Mesenchymal stem cell (in vitro differentiated cells and primary cell): ENCODE results near the gene RGS7.

Experiments
- DNase-seq: peaks from one replicate; pipeline ENCODE4 v3.0.0-alpha.2; 2013
- H2AFZ ChIP-seq: one replicate; pipeline ENCODE4 v1.6.1; 2013; ENCODE audit warnings: low read depth, mild to moderate bottlenecking, control low read depth, inconsistent platforms, low read length, moderate library complexity
- H2AK5ac ChIP-seq: 2 replicates; pipeline ENCODE4 v1.6.1; 2013; ENCODE audit warnings: low read length, moderate library complexity, mild to moderate bottlenecking, inconsistent platforms; ENCODE audit not compliant: severe bottlenecking
- H2BK120ac ChIP-seq: one replicate; pipeline ENCODE4 v1.6.1; 2013; ENCODE audit warnings: low read depth, mild to moderate bottlenecking, inconsistent platforms, low read length, moderate library complexity
- H2BK12ac ChIP-seq, 2 experiments: one replicate each; pipeline ENCODE4 v1.6.1; 2013; ENCODE audit warnings: inconsistent platforms in 2 of 2, low read length in 2 of 2, mild to moderate bottlenecking in 2 of 2, moderate library complexity in 2 of 2, control low read depth in 1 of 2
- H2BK15ac ChIP-seq: one replicate; pipeline ENCODE4 v1.6.1; 2013; ENCODE audit warnings: mild to moderate bottlenecking, low read depth, inconsistent platforms; ENCODE audit not compliant: poor library complexity, severe bottlenecking
- H2BK5ac ChIP-seq: 2 replicates; pipeline ENCODE4 v1.6.1; 2013; ENCODE audit warnings: low read depth, mild to moderate bottlenecking, low read length, control low read depth, inconsistent platforms; ENCODE audit not compliant: poor library complexity, severe bottlenecking
- H3K14ac ChIP-seq, 2 experiments: one replicate each; pipeline ENCODE4 v1.6.1; 2013; ENCODE audit warnings: inconsistent platforms in 2 of 2, low read length in 2 of 2, control low read depth in 1 of 2, mild to moderate bottlenecking in 1 of 2, moderate library complexity in 1 of 2
- H3K18ac ChIP-seq, 2 experiments: one replicate each; pipeline ENCODE4 v1.6.1; 2013; ENCODE audit warnings: inconsistent platforms in 2 of 2, low read length in 2 of 2, control low read depth in 1 of 2, low read depth in 1 of 2, mild to moderate bottlenecking in 1 of 2
- H3K23ac ChIP-seq, 2 experiments: one replicate each; pipeline ENCODE4 v1.6.1; 2013; ENCODE audit warnings: inconsistent platforms in 2 of 2, low read length in 2 of 2, mild to moderate bottlenecking in 2 of 2, moderate library complexity in 2 of 2, control low read depth in 1 of 2
- H3K27ac ChIP-seq: 2 replicates; pipeline ENCODE4 v1.5.1; 2013; ENCODE audit warnings: mild to moderate bottlenecking, moderate library complexity, low read length, control low read depth, inconsistent platforms; ENCODE audit not compliant: poor library complexity, severe bottlenecking
- H3K27me3 ChIP-seq, 2 experiments: 2 replicates each; pipeline versions ENCODE4 v1.6.1 to v1.7.0; 2013; ENCODE audit warnings: low read length in 2 of 2, mild to moderate bottlenecking in 2 of 2, moderate library complexity in 2 of 2, control low read depth in 1 of 2, inconsistent platforms in 1 of 2; ENCODE audit not compliant: control insufficient read depth in 1 of 2, insufficient read depth in 1 of 2
- H3K36me3 ChIP-seq, 2 experiments: 2 replicates each; pipeline versions ENCODE4 v1.6.1 to v1.7.0; 2013; ENCODE audit warnings: low read length in 2 of 2, control low read depth in 1 of 2, inconsistent platforms in 1 of 2, low read depth in 1 of 2, mild to moderate bottlenecking in 1 of 2; ENCODE audit not compliant: insufficient read depth in 2 of 2, control insufficient read depth in 1 of 2
- H3K4ac ChIP-seq, 2 experiments: one replicate each; pipeline ENCODE4 v1.6.1; 2013; ENCODE audit warnings: inconsistent platforms in 2 of 2, low read length in 2 of 2, mild to moderate bottlenecking in 2 of 2, moderate library complexity in 2 of 2, control low read depth in 1 of 2, low read depth in 1 of 2
- H3K4me1 ChIP-seq: 2 replicates; pipeline ENCODE4 v1.6.1; 2013; ENCODE audit warnings: low read depth, low read length, control low read depth; ENCODE audit not compliant: control insufficient read depth, insufficient read depth
- H3K4me2 ChIP-seq: 2 replicates; pipeline ENCODE4 v1.6.1; 2013; ENCODE audit warnings: low read length, mild to moderate bottlenecking, inconsistent platforms; ENCODE audit not compliant: poor library complexity, severe bottlenecking
- H3K4me3 ChIP-seq, 2 experiments: 2 replicates each; pipeline versions ENCODE4 v1.5.1 to v1.7.0; 2013; ENCODE audit warnings: low read length in 2 of 2, mild to moderate bottlenecking in 2 of 2, control low read depth in 1 of 2, low read depth in 1 of 2; ENCODE audit not compliant: insufficient read depth in 1 of 2
- H3K79me1 ChIP-seq: replicated peaks from 2 replicates; pipeline ENCODE4 v1.6.1; 2013; ENCODE audit warnings: mild to moderate bottlenecking, control low read depth, low read length, inconsistent platforms; ENCODE audit not compliant: poor library complexity, severe bottlenecking
- H3K9ac ChIP-seq: 2 replicates; pipeline ENCODE4 v1.7.0; 2013; ENCODE audit warnings: mild to moderate bottlenecking, low read length, moderate library complexity
- H3K9me3 ChIP-seq: 2 replicates; pipeline ENCODE4 v1.7.0; 2013; ENCODE audit warnings: mild to moderate bottlenecking, low read length; ENCODE audit not compliant: control insufficient read depth
- H4K8ac ChIP-seq: one replicate; pipeline ENCODE4 v1.6.1; 2013; ENCODE audit warnings: inconsistent platforms, mild to moderate bottlenecking, low read length, moderate library complexity
- H4K91ac ChIP-seq: one replicate; pipeline ENCODE4 v1.6.1; 2013; ENCODE audit warnings: mild to moderate bottlenecking, low read length, inconsistent platforms
- WGBS: methylation state at CpG from one replicate; pipeline ENCODE4 v1.1.7; 2013; ENCODE audit warnings: mixed read lengths; 5-methylcytosine and 5-hydroxymethylcytosine counted together

RGS7 gene

GRCh38 chr1:241061062-241061461, 295.9 kb downstream of the RGS7 start:
- no peak overlapping the region for H3K4me3 ChIP-seq
- H3K36me3 ChIP-seq = no peaks in the 10 kb centered on the region
- no peak overlapping the region for H2AFZ ChIP-seq
- H4K8ac ChIP-seq = no peak overlapping the region
- H2BK15ac ChIP-seq = no peak overlapping the region
- no peak overlapping the region for H3K9ac ChIP-seq
- no peak overlapping the region for H3K27ac ChIP-seq
- no peak overlapping the region for H2AK5ac ChIP-seq
- H3K27me3 ChIP-seq = no peaks in the 10 kb centered on the region
- no peak overlapping the region for H3K4me2 ChIP-seq
- H3K9me3 ChIP-seq = no peaks in the 10 kb centered on the region
- no peak overlapping the region for H3K14ac ChIP-seq
- H2BK12ac ChIP-seq = no peak overlapping the region
- no peak for DNase-seq
- no peak overlapping the region for H3K18ac ChIP-seq
- H2BK5ac ChIP-seq = no peak overlapping the region
- H3K4me1 ChIP-seq = no peaks in the 10 kb centered on the region
- no peak overlapping the region for H3K23ac ChIP-seq
- no peak overlapping the region for H3K4ac ChIP-seq
- WGBS = no CpG with 5 or more reads among the region's 3 CpGs
- no peak overlapping the region for H2BK120ac ChIP-seq
- no peaks in the 10 kb centered on the region for H3K79me1 ChIP-seq
- no peak overlapping the region for H4K91ac ChIP-seq

- H2BK15ac ChIP-seq = no peak overlapping the region
- no peak overlapping the region for H3K9ac ChIP-seq
- H3K14ac ChIP-seq = no peak overlapping the region
- no peak overlapping the region for H3K4ac ChIP-seq
- H2AFZ ChIP-seq = no peak overlapping the region
- H2BK120ac ChIP-seq = no peak overlapping the region
- no peak overlapping the region for H3K27ac ChIP-seq
- no peak overlapping the region for H2BK12ac ChIP-seq
- 66% methylated on average over 4 of the region's 4 CpGs for WGBS
- no peak overlapping the region for H2BK5ac ChIP-seq
- DNase-seq = no peak
- no peak overlapping the region for H3K18ac ChIP-seq
- no peak overlapping the region for H3K4me2 ChIP-seq
- H2AK5ac ChIP-seq = no peak overlapping the region
- H3K36me3 ChIP-seq = no peaks in the 10 kb centered on the region
- H3K4me1 ChIP-seq = no peaks in the 10 kb centered on the region
- no peaks in the 10 kb centered on the region for H3K9me3 ChIP-seq
- no peaks in the 10 kb centered on the region for H3K27me3 ChIP-seq
- H3K23ac ChIP-seq = no peak overlapping the region
- H3K79me1 ChIP-seq = no peaks in the 10 kb centered on the region
- no peak overlapping the region for H4K91ac ChIP-seq
- no peak overlapping the region for H3K4me3 ChIP-seq
- H4K8ac ChIP-seq = no peak overlapping the region
Observed at GRCh38 chr1:241048622-241049021, 308.4 kb downstream of the RGS7 start.

- Histone ChIP-seq H2BK12ac (no peak overlapping the region), H2BK120ac (no peak overlapping the region), H2BK15ac (no peak overlapping the region), H3K4me3 (no peak overlapping the region), H3K27ac (no peak overlapping the region), H3K9ac (no peak overlapping the region), H3K23ac (no peak overlapping the region), H4K91ac (no peak overlapping the region), H2AK5ac (no peak overlapping the region), H3K36me3 (no peaks in the 10 kb centered on the region), H3K79me1 (no peaks in the 10 kb centered on the region), H3K18ac (no peak overlapping the region), H2BK5ac (no peak overlapping the region), H3K14ac (no peak overlapping the region), H3K4me1 (no peaks in the 10 kb centered on the region), H3K9me3 (no peaks in the 10 kb centered on the region), H4K8ac (no peak overlapping the region), H2AFZ (no peak overlapping the region), H3K4ac (no peak overlapping the region), H3K27me3 (no peaks in the 10 kb centered on the region), H3K4me2 (no peak overlapping the region)
- 91% methylated on average over 2 of the region's 2 CpGs for WGBS
- DNase-seq = no peak
Observed at GRCh38 chr1:241045659-241046058, 311.3 kb downstream of the RGS7 start.

- no peak overlapping the region for H2BK5ac ChIP-seq
- H3K23ac ChIP-seq = no peak overlapping the region
- no peak overlapping the region for H4K91ac ChIP-seq
- H2BK120ac ChIP-seq = no peak overlapping the region
- no peak overlapping the region for H3K4me2 ChIP-seq
- H3K9me3 ChIP-seq = peaks cover 4% of the 10 kb centered on the region
- no peak overlapping the region for H2AK5ac ChIP-seq
- H3K79me1 ChIP-seq = no peaks in the 10 kb centered on the region
- H3K14ac ChIP-seq = no peak overlapping the region
- H3K36me3 ChIP-seq = no peaks in the 10 kb centered on the region
- DNase-seq = no peak
- no peak overlapping the region for H3K27ac ChIP-seq
- H4K8ac ChIP-seq = no peak overlapping the region
- H2AFZ ChIP-seq = no peak overlapping the region
- no peak overlapping the region for H3K18ac ChIP-seq
- no peak overlapping the region for H2BK15ac ChIP-seq
- no peak overlapping the region for H3K4ac ChIP-seq
- H3K9ac ChIP-seq = no peak overlapping the region
- H3K4me1 ChIP-seq = no peaks in the 10 kb centered on the region
- H3K27me3 ChIP-seq = no peaks in the 10 kb centered on the region
- 74% methylated on average over 8 of the region's 9 CpGs for WGBS
- no peak overlapping the region for H3K4me3 ChIP-seq
- H2BK12ac ChIP-seq = no peak overlapping the region
Observed at GRCh38 chr1:241034203-241034936, 322.6 kb downstream of the RGS7 start.
